ENCODE measurements around the gene ACTL9.
"Not testable (repeated sequence)": the region's sequence is repeated elsewhere in the genome, so short reads cannot be mapped to it uniquely, and the experiment has no call there.

Gene ACTL9, protein sequence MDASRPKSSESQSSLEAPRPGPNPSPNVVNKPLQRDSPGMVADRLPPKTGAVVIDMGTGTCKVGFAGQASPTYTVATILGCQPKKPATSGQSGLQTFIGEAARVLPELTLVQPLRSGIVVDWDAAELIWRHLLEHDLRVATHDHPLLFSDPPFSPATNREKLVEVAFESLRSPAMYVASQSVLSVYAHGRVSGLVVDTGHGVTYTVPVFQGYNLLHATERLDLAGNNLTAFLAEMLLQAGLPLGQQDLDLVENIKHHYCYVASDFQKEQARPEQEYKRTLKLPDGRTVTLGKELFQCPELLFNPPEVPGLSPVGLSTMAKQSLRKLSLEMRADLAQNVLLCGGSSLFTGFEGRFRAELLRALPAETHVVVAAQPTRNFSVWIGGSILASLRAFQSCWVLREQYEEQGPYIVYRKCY

DNA sequence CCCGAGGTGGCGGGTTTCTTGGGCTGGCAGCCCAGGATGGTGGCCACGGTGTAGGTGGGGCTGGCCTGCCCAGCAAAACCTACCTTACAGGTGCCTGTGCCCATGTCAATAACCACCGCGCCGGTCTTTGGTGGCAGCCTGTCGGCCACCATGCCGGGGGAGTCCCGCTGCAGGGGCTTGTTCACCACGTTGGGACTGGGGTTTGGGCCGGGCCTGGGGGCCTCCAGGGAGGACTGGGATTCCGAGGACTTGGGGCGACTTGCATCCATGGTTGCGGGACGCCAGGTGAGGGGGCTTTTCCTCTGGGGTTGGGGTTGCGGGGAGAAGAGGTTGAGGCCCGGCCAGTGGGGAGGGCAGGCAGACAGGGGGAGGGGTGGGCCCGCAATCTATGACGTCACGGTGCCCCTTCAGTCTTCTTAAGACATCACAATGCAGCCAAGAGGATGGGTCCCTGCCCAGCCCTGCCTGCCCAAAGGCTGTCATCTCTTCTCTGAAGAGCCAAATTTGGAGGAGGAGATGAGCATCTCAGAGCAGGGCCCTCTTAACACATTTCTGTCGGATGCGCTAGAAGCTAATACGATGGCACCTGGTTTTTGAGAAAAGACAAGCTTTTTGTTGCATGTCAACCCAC is at the start of gene ACTL9:
Gene ACTL9 (minus strand): TSS at position 363 of the 631 bp plus-strand sequence. CDS start 94 bp downstream, at position 269.
- DNase-seq: no peak

GRCh38 chr19:8739291-8740065 is 40.9 kb upstream of the ACTL9 start:
- DNase-seq: not testable (repeated sequence)

DNA sequence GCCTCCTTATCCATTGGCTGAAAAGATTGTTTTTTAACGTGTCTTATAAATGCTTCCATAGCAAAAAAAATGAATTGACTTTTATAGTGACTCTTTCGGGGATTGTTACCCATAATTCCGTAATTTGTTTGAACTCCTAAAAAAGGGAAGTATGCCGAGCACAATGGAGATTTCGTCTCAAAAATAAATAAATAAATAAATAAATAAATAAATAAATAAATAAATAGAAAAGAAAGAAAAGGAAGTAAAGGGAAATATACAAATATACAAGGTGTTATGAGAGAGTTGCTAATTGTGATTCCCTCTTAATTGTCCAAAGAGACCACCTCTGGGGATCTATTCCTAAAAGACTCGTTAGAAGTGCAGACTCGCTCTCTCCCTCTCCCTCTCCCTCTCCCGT is 39.8 kb upstream of the ACTL9 start:
- no peak for DNase-seq

GRCh38 chr19:8731428-8732169 is 33.0 kb upstream of the ACTL9 start:
- no peak for DNase-seq

- no peak for DNase-seq
Measured at GRCh38 chr19:8724276-8724675, 25.7 kb upstream of the ACTL9 start.

GRCh38 chr19:8722032-8722431 is 23.4 kb upstream of the ACTL9 start:
- DNase-seq: no peak

DNA sequence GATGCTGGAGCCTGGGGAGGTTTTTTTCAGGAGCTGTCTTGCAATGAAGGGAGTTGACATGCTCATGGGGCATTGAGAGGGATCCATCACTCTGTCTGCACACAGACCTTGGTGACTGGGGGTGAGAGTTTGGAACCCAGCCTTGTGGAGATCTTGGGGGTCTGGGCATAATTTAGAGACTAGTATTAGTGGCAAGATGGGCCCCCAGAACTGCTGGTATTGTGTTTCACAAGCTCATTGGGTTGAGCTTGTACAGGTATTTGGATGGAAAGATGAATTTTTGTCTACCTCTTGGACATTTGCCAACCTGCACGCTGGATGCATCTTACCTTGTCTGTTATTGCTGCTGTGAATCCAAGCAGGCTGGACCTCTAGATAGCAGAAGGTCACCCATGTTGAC is 22.7 kb upstream of the ACTL9 start, which contains the start of gene OR2Z1:
Gene OR2Z1 (plus strand): TSS at position 301 of the 400 bp plus-strand sequence. CDS start 9,395 bp downstream, outside the sequence.
- no peak for DNase-seq

DNA sequence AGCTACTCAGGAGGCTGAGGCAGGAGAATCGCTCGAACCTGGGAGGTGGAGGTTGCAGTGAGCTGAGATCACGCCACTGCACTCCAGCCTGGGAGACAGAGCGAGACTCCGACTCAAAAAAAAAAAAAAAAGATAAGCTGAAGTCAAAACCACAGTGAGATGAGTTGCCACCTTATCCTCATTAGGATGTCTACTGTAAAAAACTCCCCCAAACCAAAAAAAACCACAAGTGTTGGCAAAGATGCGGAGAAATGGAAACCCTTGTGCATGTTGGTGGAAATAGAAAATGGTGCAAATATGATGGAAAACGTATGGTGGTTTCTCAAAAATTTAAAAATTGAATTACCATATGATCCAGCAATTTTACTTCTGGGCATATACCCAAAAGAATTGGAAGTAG is 11.7 kb upstream of the ACTL9 start:
- DNase-seq: not testable (repeated sequence)

DNA sequence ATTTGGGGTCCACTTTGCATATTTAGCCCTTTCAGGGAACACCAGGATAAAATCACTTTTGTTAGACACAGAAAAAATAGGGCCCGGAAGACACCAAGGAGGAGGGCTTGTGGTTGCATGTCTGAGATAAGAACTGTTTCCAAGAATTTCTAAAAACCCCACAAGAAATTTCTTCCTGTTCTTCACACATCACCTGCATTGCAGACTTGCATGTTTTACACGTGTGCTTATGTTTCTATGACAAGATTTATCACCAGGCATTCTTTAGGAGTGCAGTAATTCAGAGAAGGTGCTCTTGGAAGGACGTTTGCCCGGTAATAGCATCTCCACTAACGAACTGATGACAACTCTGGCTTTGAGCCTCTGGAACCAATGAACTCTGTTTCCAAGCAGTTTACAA is 7.1 kb upstream of the ACTL9 start:
- no peak for DNase-seq

- DNase-seq: not testable (repeated sequence)
Measured at GRCh38 chr19:8705304-8705703, 6.7 kb upstream of the ACTL9 start.

DNA sequence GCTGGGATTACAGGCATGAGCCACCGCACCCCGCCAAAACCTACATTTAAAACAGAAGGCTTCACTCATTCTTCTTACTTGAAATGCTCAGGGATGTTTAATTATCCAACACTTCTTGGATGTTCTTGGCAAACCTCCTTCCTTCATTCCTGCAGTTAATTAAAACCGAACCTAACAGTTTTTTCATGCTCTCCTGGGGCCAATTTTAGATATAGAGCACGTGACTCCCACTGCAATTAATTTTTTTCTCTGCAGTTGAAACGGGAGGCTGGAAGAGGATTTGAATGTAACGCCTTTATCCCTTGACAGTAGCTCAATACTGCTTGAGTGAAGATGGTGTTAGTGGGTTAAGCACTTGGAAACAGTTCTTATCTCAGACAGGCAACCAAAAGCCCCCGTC is 4.6 kb upstream of the ACTL9 start:
- DNase-seq: no peak

DNA sequence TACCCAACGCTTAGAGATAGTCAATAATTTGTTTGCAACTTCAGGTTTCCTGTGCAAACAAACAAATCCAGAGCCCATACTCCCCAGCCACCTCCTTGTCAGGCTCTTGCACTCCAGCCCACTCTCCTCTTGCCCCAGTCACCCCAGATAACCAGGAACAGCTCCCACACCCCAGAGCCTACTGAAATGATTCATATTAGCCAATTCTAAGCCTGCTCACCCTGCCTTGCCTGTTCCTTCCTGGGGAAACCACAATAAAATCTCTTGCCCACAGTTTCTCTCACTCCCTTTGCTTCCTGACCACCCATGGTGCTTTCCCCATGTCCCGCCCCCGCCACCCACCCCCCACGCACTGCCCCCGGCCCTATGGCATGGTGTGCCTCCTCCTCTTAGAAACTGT is 3.8 kb upstream of the ACTL9 start:
- no peak for DNase-seq

GRCh38 chr19:8700956-8701355 is 2.4 kb upstream of the ACTL9 start:
- no peak for DNase-seq

GRCh38 chr19:8699908-8700307 is 1.3 kb upstream of the ACTL9 start:
- no peak for DNase-seq

GRCh38 chr19:8697671-8698432 is 743 bp downstream of the ACTL9 start:
- no peak for DNase-seq

DNA sequence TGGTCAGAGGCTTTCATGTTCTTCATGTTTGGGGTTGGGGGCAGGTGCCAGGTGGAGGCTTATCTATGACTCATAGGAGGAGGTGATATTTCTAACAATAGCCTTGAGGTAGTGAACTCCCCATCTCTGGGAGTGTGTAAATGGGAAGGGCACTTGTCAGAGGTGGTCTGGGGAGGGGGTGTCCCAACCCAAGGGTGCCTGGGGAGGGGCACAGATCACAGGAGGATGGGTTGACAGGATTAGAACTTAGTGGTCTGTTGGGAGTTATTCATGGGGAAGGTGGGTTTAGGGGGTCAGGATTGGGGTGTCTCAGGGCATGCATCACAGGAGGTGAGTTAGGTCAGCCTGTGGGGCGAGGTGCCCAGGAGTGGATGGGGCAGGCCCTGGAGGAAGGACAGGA is 1.6 kb downstream of the ACTL9 start:
- DNase-seq: no peak

- DNase-seq: no peak
Measured at GRCh38 chr19:8695911-8696310, 2.7 kb downstream of the ACTL9 start.

- DNase-seq: no peak
Measured at GRCh38 chr19:8695501-8695900, 3.1 kb downstream of the ACTL9 start.

GRCh38 chr19:8690753-8691539 is 7.6 kb downstream of the ACTL9 start:
- DNase-seq: no peak

DNA sequence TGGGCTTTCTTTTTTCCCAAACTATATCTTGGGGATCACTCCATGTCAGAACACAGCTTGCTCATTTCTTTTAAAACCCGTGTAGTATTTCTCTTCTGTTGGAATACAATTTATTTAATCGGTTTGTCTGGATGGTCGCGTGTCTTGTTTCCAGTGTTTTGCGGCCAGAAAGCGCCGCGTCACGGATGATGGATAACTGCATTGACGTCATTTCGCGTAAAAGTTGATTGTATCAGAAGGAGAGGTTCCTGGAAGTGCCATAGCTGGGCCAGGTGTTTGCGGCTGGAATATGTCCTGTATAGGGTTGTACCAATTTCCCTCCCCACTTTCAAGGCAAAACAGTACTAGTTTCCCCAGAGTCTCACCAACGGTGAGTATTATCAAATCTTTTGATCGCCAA is 9.7 kb downstream of the ACTL9 start:
- no peak for DNase-seq

- no peak for DNase-seq
Measured at GRCh38 chr19:8686549-8686948, 12.0 kb downstream of the ACTL9 start.

Measured in amniotic stem cell (primary cell).